DMS114 treated with DMSO at 0.1 percent for 48 hours (cell line): Measurements from ENCODE around the gene SLMAP.

ENCODE experiments used
- DNase-seq: peaks from one replicate; lab custom pipeline; 2025; ENCODE audit not compliant: unreplicated experiment; lab: John Stamatoyannopoulos, UW

Gene SLMAP

GRCh38 chr3:57933602-57934001 lies 177.5 kb downstream of the SLMAP start:
- DNase-seq = no peak

GRCh38 chr3:57934373-57934772 lies 178.3 kb downstream of the SLMAP start:
- no peak for DNase-seq

GRCh38 chr3:57935539-57935938 lies 179.4 kb downstream of the SLMAP start:
- no peak for DNase-seq

- no peak for DNase-seq
These were observed 181.0 kb downstream of the SLMAP start for GRCh38 chr3:57937092-57937491.

GRCh38 chr3:57939775-57940174 lies 183.7 kb downstream of the SLMAP start:
- no peak for DNase-seq

GRCh38 chr3:57942388-57942787 lies 186.3 kb downstream of the SLMAP start:
- no peak for DNase-seq

- DNase-seq = no peak
These were observed 186.8 kb downstream of the SLMAP start for GRCh38 chr3:57942872-57943283.

- DNase-seq = no peak
These were observed 187.7 kb downstream of the SLMAP start for GRCh38 chr3:57943525-57944495.

GRCh38 chr3:57946970-57947381 lies 190.9 kb downstream of the SLMAP start:
- no peak for DNase-seq

- DNase-seq = no peak
These were observed 192.1 kb downstream of the SLMAP start for GRCh38 chr3:57948080-57948671.

GRCh38 chr3:57948781-57949242 lies 192.7 kb downstream of the SLMAP start:
- DNase-seq = no peak

GRCh38 chr3:57949344-57949743 lies 193.2 kb downstream of the SLMAP start:
- no peak for DNase-seq

GRCh38 chr3:57949785-57950615 lies 193.9 kb downstream of the SLMAP start:
- no peak for DNase-seq

- no peak for DNase-seq
These were observed 195.2 kb downstream of the SLMAP start for GRCh38 chr3:57951066-57951882.

GRCh38 chr3:57952208-57952631 lies 196.1 kb downstream of the SLMAP start:
- no peak for DNase-seq

GRCh38 chr3:57952651-57953050 lies 196.5 kb downstream of the SLMAP start:
- no peak for DNase-seq

GRCh38 chr3:57953576-57953975 lies 197.5 kb downstream of the SLMAP start:
- DNase-seq = no peak

GRCh38 chr3:57956119-57956832 lies 200.2 kb downstream of the SLMAP start:
- DNase-seq = no peak

GRCh38 chr3:57956833-57957174 lies 200.7 kb downstream of the SLMAP start:
- DNase-seq = no peak

GRCh38 chr3:57957824-57958223 lies 201.7 kb downstream of the SLMAP start:
- no peak for DNase-seq
